Thyroid gland (tissue), 4 donors: ENCODE results near the gene EDRF1.

Source experiments
- CTCF ChIP-seq, 6 experiments: fragments of 200-600 bp in 3 of 6; fragments of 450-650 bp in 3 of 6; sonication (generic) in 3 of 6; IDR thresholded peaks; one replicate each; pipeline ENCODE4 v1.5.1; 2016 to 2019; ENCODE audit warnings: antibody characterized with exemption in 6 of 6, mild to moderate bottlenecking in 2 of 6, inconsistent platforms in 1 of 6, moderate library complexity in 1 of 6
- POLR2A ChIP-seq, 2 donors: fragments of 450-650 bp; IDR thresholded peaks; one replicate each; pipeline ENCODE4 v1.6.1; 2017; ENCODE audit warnings: antibody characterized with exemption in 2 of 2, mild to moderate bottlenecking in 2 of 2, moderate library complexity in 1 of 2

GRCh38 chr10:125756196-125756595 is 36.7 kb downstream of the EDRF1 start:
- TF ChIP-seq CTCF (IDR thresholded peaks at IDR 0.05) (no peak), POLR2A (IDR thresholded peaks at IDR 0.05) (no peak)
